ENCODE data around the gene MRPS5.

Gene MRPS5

GRCh38 chr2:95061119-95061512 is 60.5 kb downstream of the MRPS5 start:
- no peak for DNase-seq (ENCODE audit: low read depth in 3 of 3)

GRCh38 chr2:95060446-95061118 is 61.0 kb downstream of the MRPS5 start:
- DNase-seq (ENCODE audit: low read depth in 3 of 3), result no peak

GRCh38 chr2:95059656-95060370 is 61.8 kb downstream of the MRPS5 start:
- DNase-seq (ENCODE audit: low read depth in 3 of 3), result no peak

- DNase-seq (ENCODE audit: low read depth in 3 of 3), result no peak
Observed at GRCh38 chr2:95058989-95059641, 62.5 kb downstream of the MRPS5 start.

- no peak for DNase-seq (ENCODE audit: low read depth in 3 of 3)
Observed at GRCh38 chr2:95058466-95058988, 63.1 kb downstream of the MRPS5 start.

DNA sequence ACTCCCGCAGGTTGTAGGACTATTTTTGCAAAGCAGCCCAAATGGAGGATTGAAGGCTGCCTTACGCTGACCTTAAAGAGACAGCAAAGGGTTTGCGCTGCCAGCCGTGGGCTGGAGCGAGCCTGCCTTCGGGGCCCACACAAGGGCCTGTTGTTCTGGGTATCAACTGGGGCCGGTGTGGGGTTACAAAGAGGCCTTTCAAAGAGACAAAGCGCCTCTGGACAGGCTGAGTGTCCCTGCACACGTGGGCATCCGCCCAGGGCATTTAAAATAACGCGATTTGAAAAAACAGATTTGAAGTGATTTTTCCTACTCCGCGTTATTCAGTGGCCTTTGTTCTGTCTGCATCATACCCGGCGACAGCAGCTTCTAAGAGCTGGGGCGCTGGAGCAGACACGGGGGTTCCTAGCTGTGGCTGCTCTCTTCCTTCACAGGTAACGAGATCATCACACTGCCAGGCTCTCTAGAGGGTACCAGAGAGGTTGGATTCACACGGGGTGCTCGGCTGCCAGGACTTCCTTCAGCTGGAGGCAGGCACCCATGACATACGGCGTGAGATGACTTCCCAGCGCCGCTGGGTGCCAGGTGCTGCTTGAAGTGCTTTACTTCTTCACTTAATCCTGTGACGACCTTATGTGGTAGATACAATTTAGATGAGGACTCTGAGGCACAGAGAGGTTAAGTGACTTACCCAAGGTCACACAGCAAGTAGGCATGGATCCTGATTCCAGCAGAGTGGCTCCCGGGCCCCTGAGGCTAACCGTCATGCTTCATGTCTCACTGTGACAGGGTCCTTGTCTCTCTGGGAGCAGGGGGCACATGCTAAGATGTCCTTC is 63.9 kb downstream of the MRPS5 start:
- no peak for DNase-seq (ENCODE audit: low read depth in 3 of 3)

- DNase-seq (ENCODE audit: low read depth in 3 of 3), result no peak
Observed at GRCh38 chr2:95056461-95057459, 64.8 kb downstream of the MRPS5 start.

- no peak for DNase-seq (ENCODE audit: low read depth in 3 of 3)
Observed at GRCh38 chr2:95056044-95056443, 65.6 kb downstream of the MRPS5 start.

GRCh38 chr2:95055262-95055661 is 66.3 kb downstream of the MRPS5 start:
- no peak for DNase-seq (ENCODE audit: low read depth in 3 of 3)

DNA sequence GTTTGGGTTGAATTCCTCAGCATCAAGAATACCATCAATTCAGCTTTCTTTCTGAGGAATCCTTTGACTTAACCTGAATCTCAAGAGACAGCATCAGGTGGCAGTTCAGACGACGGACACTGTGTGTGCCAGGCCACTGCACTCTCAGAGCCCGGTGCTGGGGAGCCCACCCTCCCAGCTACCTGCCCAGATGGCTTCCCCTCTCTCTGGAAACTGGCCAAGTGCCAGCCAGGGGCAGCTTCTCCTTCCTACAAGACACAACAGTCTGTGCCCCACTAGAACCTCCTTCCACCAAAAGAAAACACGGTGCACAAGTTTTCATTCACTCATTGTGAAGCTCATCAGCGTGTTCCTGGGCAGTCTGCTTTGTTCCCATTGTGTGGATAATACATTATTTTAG is 67.6 kb downstream of the MRPS5 start:
- DNase-seq (ENCODE audit: low read depth in 3 of 3), result no peak

DNA sequence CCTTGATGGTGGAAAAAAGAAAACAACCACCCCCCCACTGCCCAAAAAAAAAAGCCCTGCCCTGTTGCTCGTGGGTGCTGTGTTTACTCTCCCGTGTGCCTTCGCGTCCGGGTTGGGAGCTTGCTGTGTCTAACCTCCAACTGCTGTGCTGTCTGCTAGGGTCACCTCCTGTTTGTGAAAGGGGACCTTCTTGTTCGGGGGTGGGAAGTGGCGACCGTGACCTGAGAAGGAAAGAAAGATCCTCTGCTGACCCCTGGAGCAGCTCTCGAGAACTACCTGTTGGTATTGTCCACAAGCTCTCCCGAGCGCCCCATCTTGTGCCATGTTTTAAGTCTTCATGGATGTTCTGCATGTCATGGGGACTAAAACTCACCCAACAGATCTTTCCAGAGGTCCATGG is 68.1 kb downstream of the MRPS5 start:
- no peak for DNase-seq (ENCODE audit: low read depth in 3 of 3)

DNA sequence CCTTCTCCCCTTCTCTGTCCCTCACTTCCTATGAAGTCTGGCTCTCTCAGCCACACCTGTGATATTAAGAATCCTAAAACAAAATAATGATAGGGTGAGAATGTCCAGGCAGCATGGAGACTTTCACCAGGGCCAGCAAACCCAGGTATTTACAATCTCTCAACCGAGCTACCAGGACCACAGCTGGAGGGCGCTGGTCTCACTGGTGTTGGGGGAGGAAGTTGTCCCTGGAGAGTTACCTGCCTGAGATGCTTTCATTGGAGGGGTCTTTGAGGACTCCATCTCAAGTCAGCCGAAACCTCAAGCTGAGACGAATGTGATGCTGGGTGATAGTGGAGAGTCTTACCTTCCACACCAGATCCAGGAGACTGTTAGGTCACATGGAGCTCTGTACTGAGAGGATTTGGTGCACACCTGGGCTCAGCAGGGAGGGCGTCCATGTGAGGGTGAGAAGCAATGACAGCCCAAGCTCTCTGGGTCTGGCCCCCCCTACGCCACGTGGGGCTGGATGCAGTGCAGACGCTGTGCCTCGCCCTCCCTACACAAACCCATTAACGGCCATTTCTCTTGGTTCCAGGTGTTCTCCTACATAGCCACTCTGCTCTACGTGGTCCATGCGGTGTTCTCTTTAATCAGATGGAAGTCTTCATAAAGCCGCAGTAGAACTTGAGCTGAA is 68.7 kb downstream of the MRPS5 start:
- no peak for DNase-seq (ENCODE audit: low read depth in 3 of 3)

- DNase-seq (ENCODE audit: low read depth in 3 of 3), result no peak
Observed at GRCh38 chr2:95052307-95052706, 69.3 kb downstream of the MRPS5 start.

DNA sequence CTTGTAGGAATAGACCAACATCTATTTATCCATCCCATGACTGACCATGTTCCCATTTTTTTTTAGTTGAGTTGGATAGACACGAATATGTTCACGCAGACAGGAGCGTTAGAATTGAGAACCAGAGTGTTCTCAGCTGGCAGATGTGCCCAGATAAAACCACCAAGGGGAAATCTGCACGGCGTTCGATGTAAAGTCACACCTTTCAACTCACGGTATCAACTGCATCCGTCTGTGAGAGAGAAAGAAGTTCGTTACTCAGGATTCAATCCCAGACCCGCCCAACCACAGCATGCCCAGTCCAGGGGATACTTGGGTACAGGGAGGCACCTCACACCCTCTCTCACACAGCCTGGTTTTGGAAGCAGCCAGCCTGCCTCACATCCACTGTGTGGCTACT is 70.0 kb downstream of the MRPS5 start:
- DNase-seq (ENCODE audit: low read depth in 3 of 3), result no peak

DNA sequence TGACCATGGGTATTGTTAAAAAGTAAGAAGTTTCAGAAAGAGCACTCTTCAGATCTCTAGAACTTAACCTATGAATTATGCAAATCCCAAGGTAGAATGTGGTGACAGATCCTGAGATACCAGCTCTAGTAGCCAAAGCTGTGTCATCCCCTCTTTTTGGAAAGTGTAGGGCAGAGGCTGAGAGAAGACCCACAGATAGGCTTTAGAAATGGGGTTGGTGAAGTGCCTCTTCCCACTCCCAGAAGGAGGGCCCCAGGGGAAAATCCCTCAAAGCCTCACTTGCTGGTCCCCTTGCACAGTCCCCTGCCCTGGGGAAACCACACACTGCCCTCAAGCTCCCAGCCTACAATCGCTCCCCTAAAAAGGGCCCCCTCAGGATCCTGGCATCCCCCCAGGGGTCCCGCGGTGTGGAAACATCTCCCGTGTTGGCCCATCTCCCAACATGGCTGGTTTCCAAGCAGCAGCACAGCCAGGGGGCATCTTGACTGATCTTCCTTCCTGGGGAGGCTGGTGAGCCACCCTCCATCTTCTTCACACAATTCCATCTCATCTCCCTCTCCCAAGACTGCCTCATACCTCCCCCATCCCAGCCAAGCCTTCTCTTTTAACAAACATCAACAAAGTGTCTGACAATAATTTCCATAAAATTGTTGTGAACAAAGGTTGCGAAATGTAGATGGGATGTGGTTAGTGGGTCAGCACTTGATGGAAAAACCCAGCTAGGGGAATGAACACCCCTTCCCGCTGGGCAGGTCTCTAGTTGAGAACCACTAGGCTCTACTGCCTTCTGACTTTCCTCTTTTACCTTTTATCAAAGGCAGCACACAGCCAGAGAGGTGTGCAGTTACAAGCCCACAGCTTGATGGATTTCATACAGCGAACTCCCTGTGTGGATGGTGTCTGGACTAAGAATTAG is 71.0 kb downstream of the MRPS5 start:
- DNase-seq (ENCODE audit: low read depth in 3 of 3), result no peak

GRCh38 chr2:95049961-95050360 is 71.6 kb downstream of the MRPS5 start:
- no peak for DNase-seq (ENCODE audit: low read depth in 3 of 3)

GRCh38 chr2:95049683-95049955 is 72.0 kb downstream of the MRPS5 start:
- no peak for DNase-seq (ENCODE audit: low read depth in 3 of 3)

DNA sequence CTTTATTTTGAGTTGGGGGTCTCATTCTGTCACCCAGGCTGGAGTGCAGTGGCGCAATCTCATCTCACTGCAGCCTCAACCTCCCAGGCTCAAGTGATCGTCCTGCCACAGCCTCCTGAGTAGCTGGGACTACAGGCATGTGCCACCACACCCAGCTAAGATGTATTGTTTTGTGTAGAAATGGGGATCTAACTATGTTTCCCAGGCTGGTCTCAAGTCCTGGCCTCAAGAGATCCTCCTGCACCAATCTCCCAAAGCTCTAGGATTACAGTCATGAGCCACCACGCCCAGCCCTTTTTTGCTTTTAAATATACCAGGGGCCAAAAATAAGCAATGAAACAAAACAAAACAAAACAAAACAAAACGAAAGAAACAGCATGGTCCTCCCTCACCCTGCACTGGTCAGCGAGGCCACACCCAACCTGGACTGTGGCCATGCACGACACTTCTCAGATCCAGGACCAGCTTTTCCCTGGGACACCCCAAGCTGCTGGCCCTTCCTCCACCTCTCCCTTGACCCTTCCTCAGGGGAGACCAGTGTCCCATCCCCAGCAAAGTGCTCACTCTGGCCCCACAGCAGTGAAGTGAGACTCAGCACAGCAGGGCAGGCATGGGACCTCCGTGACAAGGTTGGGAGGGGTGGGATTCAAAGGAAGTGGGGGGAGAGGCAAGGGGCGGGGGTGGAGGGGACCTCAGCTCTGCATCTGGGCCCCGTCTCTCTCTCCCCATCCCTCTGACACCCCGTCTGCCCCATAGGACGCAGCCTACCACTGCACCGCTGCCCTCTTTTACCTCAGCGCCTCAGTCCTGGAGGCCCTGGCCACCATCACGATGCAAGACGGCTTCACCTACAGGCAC is 72.6 kb downstream of the MRPS5 start:
- DNase-seq (ENCODE audit: low read depth in 3 of 3), result no peak

Measured in stimulated activated CD4-positive, alpha-beta T cell treated with anti-CD3 and anti-CD28 coated beads, TNF-alpha, amount 100 ng/mL, for 48 hours (primary cell).